HG03280 (cell line): ENCODE data around the gene ELAVL4.
A peak's percentile ranks its signal among the peaks of the same experiment; 100 is the strongest.

Experiments used
- ATAC-seq: cut with Tn5 transposase; IDR thresholded peaks from one replicate; pipeline ENCODE4 v1.9.1; 2021; ENCODE audit warnings: mild to moderate bottlenecking, moderate library complexity; ENCODE audit not compliant: unreplicated experiment

ELAVL4 gene

GRCh38 chr1:50246869-50247268 lies 138.1 kb downstream of the ELAVL4 start:
- ATAC-seq, result no peak

DNA sequence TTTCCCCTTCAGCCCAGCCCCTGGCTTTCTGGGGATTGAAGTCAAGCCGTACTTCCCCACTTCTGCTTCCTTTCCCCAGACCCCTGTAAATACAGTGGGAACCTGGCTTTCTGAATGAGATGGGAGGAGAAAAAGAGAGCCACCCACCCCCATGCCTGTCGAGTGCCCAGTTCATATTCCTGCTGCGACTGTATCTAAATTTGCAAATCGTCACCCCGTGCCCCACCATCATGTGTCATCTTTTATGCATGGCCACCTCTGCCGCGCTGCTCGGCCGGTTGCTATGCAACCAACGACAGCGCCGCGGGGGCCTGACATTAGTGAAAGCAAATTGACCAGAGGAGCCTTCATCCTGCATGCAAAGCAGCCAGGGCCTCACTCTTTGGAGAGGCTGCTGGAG lies 143.0 kb downstream of the ELAVL4 start:
- peak; percentile 89 for ATAC-seq

DNA sequence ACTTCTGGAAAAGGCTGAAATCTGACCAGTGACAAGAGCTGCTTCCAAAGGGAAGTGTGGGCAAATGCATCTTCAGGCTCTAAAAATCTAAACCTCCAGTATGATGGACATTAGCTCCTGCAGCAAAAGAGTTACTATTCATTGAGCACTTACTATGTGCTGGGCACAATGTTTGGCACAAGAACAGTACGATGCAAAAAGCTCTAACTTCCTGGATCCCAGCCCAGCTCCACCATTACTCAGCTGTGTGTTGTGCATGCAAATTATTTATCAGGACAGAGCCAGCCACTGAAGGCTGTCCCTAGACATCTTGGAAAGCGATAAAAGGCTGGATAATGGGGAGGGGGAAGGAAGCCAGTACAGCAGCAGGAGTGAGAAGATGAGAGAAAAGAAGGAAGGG lies 143.5 kb downstream of the ELAVL4 start:
- no peak for ATAC-seq
